Tibial artery (tissue), 4 donors: ENCODE data around the gene LIN28A.
A peak's percentile ranks its signal among the peaks of the same experiment; 100 is the strongest.

Experiments used
- DNase-seq, 2 donors: peaks; one replicate each; pipeline ENCODE4 v3.0.0-alpha.2; 2019
- H3K27ac ChIP-seq, 2 donors: fragments of 200-600 bp; sonication (generic) in 1 of 2; 1 replicate in 1 of 2; 2 replicates in 1 of 2; pipeline ENCODE4 v1.5.1; 2018 to 2019; ENCODE audit warnings: mild to moderate bottlenecking in 1 of 2
- H3K27me3 ChIP-seq, 2 donors: fragments of 200-600 bp; sonication (generic) in 1 of 2; one replicate each; pipeline versions ENCODE4 v1.5.1 to v1.6.0; 2016 to 2019
- H3K36me3 ChIP-seq, 3 donors: fragments of 200-600 bp; sonication (generic) in 2 of 3; one replicate each; pipeline ENCODE4 v1.5.1; 2016 to 2019; ENCODE audit warnings: mild to moderate bottlenecking in 2 of 3
- H3K4me1 ChIP-seq, 4 donors: fragments of 200-600 bp; sonication (generic) in 2 of 4; 1 replicate in 3 of 4; 2 replicates in 1 of 4; pipeline ENCODE4 v1.5.1; 2016 to 2019
- H3K4me3 ChIP-seq, 2 donors: fragments of 200-600 bp; sonication (generic) in 1 of 2; 1 replicate in 1 of 2; 2 replicates in 1 of 2; pipeline ENCODE4 v1.5.1; 2018 to 2019; ENCODE audit warnings: mild to moderate bottlenecking in 2 of 2
- H3K9me3 ChIP-seq, 3 donors: fragments of 200-600 bp; sonication (generic) in 1 of 3; one replicate each; pipeline ENCODE4 v1.5.1; 2016 to 2019
- CTCF ChIP-seq, 2 experiments: fragments of 200-600 bp in 1 of 2; fragments of 450-650 bp in 1 of 2; IDR thresholded peaks; one replicate each; pipeline ENCODE4 v1.5.1; 2017 to 2019; ENCODE audit warnings: antibody characterized with exemption in 2 of 2, mild to moderate bottlenecking in 1 of 2, moderate library complexity in 1 of 2
- intact Hi-C: fragments of 100-400 bp; cut with DNase I; formaldehyde crosslinking; loops from one replicate; pipeline ENCODE4 v1.15.0; 2023; ENCODE audit warnings: low total_unique reads

The LIN28A gene, protein sequence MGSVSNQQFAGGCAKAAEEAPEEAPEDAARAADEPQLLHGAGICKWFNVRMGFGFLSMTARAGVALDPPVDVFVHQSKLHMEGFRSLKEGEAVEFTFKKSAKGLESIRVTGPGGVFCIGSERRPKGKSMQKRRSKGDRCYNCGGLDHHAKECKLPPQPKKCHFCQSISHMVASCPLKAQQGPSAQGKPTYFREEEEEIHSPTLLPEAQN

GRCh38 chr1:26410706-26411623, at the start of gene LIN28A:
Gene LIN28A, plus strand, starts transcription at chr1:26410817. Its CDS starts 75 bp downstream, at chr1:26410892.
- peak in 1 of 2 donors; percentile 50 for DNase-seq
- Histone ChIP-seq H3K9me3 (no peaks in the 10 kb centered on the region), H3K27me3 (peaks cover 0 to 64% of the 10 kb centered on the region in 2 donors), H3K27ac (no peak within 1 kb of the TSS), H3K4me3 (no peak within 1 kb of the TSS), H3K4me1 (no peaks in the 10 kb centered on the region), H3K36me3 (no peaks in the 10 kb centered on the region)
- no peak for TF ChIP-seq CTCF (IDR thresholded peaks at IDR 0.05)
- intact Hi-C loops = no loop called here

DNA sequence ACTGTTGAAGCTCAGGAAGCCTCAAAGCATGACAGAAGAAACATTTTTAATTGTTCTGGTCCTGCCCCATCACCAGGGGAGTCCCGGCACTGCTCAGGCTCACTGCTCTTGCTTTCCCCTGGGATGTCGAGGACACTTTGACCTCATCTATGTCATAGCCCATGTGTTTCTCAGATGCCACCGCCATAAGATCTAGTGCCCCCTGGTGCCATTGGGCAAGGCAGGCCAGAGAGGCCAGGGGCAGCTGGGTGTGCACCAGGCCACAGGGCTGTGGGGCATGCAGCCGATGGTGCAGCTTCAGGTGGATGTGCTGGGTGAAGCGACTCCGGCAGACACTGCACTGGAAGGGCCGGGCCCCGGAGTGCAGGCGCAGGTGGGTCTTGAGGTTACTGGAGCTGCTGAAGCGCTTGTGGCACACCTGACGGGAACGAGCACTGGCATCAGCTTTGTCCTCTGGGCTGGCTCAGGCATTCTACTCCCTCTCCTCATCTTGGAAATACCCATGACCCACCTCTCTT, 49.0 kb upstream of the LIN28A start:
- no peak overlapping the region for H3K27ac ChIP-seq
- H3K4me1 ChIP-seq = peaks cover 0 to 12% (median 8%) of the 10 kb centered on the region in 4 donors
- intact Hi-C loops = no loop called here
- no peak for TF ChIP-seq CTCF (IDR thresholded peaks at IDR 0.05)
- H3K9me3 ChIP-seq = no peaks in the 10 kb centered on the region
- H3K36me3 ChIP-seq = no peaks in the 10 kb centered on the region
- peaks cover 0 to 78% of the 10 kb centered on the region in 2 donors for H3K27me3 ChIP-seq
- no peak for DNase-seq
- no peak overlapping the region for H3K4me3 ChIP-seq

- no peak for TF ChIP-seq CTCF (IDR thresholded peaks at IDR 0.05)
- no peak for DNase-seq
- no peak overlapping the region for H3K4me3 ChIP-seq
- peaks cover 0 to 73% of the 10 kb centered on the region in 2 donors for H3K27me3 ChIP-seq
- no peaks in the 10 kb centered on the region for H3K9me3 ChIP-seq
- peaks cover 0 to 12% (median 8%) of the 10 kb centered on the region in 4 donors for H3K4me1 ChIP-seq
- no peak overlapping the region for H3K27ac ChIP-seq
- intact Hi-C loops = no loop called here
- H3K36me3 ChIP-seq = no peaks in the 10 kb centered on the region
Observed at GRCh38 chr1:26362331-26362730, 48.3 kb upstream of the LIN28A start.

GRCh38 chr1:26363549-26364448, 46.8 kb upstream of the LIN28A start:
- intact Hi-C loops = no loop called here
- no peaks in the 10 kb centered on the region for H3K36me3 ChIP-seq
- no peak overlapping the region for H3K27ac ChIP-seq
- no peaks in the 10 kb centered on the region for H3K9me3 ChIP-seq
- DNase-seq = peak; percentile 74 to 78
- peaks cover 0 to 79% of the 10 kb centered on the region in 2 donors for H3K27me3 ChIP-seq
- H3K4me1 ChIP-seq = peaks cover 0 to 12% (median 8%) of the 10 kb centered on the region in 4 donors
- peak; percentile 73 to 83 for TF ChIP-seq CTCF (IDR thresholded peaks at IDR 0.05)
- no peak overlapping the region for H3K4me3 ChIP-seq

- no peak for TF ChIP-seq CTCF (IDR thresholded peaks at IDR 0.05)
- H3K4me1 ChIP-seq = peaks cover 0 to 9% (median 7%) of the 10 kb centered on the region in 4 donors
- H3K4me3 ChIP-seq = no peak overlapping the region
- intact Hi-C loops = no loop called here
- no peak for DNase-seq
- H3K27ac ChIP-seq = no peak overlapping the region
- H3K9me3 ChIP-seq = no peaks in the 10 kb centered on the region
- no peaks in the 10 kb centered on the region for H3K36me3 ChIP-seq
- peaks cover 0 to 82% of the 10 kb centered on the region in 2 donors for H3K27me3 ChIP-seq
Observed at GRCh38 chr1:26364956-26365355, 45.7 kb upstream of the LIN28A start.
